ENCODE measurements around the gene MEMO1. TPM values are rescaled to one million over a fixed set of nuclear protein-coding genes. Genes with fewer than 3 reads are reported as not detected.

The MEMO1 gene
- total RNA-seq, 1 experiment from 2014 or later = 44.7 TPM

DNA sequence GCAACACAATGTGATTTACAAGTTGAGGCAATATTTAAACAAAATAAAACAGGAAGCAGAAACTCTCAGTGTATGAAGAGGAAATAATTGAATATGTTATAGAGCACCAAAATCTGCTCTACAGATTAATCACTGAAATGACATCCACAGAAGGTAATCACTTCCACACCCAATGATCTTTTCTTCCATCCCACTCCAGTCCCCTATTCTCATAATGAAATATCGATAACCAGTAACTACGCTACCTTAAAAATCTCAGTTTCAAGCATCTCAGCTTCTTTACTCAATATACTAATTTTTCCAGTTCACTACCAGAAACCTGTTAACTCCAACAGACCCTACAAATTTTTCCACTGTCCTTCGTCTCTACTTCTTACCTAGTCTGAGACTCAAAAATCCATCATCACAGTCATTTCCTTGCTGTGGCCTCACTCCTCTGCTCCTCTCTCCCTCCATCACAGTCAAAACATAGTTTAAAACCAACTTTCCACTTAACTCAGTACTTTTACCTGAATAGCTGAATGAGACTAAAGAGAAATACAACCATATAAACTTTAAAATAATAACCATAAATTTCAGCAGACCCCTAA is 67.1 kb downstream of the MEMO1 start:
- Histone ChIP-seq H4K20me1 (ENCODE audit: insufficient read depth) (0 out of 2 replicates have a peak, but pooled peaks cover 4% of the 10 kb centered on the region), H3K9me3 (ENCODE audit: control insufficient read depth in 1 of 2, insufficient read depth in 1 of 2, low read depth in 1 of 2, low read length in 2 of 2) (no peaks in the 10 kb centered on the region), H3K9ac (ENCODE audit: low read length) (no peak overlapping the region), H3K4me2 (ENCODE audit: low read length) (no peak overlapping the region), H3K27me3 (ENCODE audit: insufficient read depth, low read length) (no peaks in the 10 kb centered on the region), H3K4me3 (replicated peaks in 1 of 2; ENCODE audit: low read depth in 1 of 2, low read length in 2 of 2) (no peak overlapping the region), H3K36me3 (ENCODE audit: control insufficient read depth in 1 of 2, insufficient read depth in 2 of 2, low read length in 2 of 2) (peaks cover 2 to 4% of the 10 kb centered on the region in 2 experiments; a peak in 1 of 4 replicates), H2AFZ (ENCODE audit: low read depth, low read length, poor library complexity, severe bottlenecking) (no peak overlapping the region), H3K4me1 (ENCODE audit: control insufficient read depth in 1 of 2, insufficient read depth in 2 of 2, low read length in 2 of 2) (no peaks in the 10 kb centered on the region), H3K27ac (ENCODE audit: low read depth, low read length) (no peak overlapping the region), H3K79me2 (ENCODE audit: insufficient read depth, low read length) (peaks cover 77% of the 10 kb centered on the region), H3K9me2 (ENCODE audit: insufficient read depth) (no peaks in the 10 kb centered on the region)
- no peak for TF ChIP-seq JUND (IDR thresholded peaks at IDR 0.05)
- TF ChIP-seq CTCF (IDR thresholded peaks at IDR 0.05 in 2 of 3, conservative IDR thresholded peaks at IDR 0.05 in 1 of 3; ENCODE audit: borderline replicate concordance in 1 of 3, insufficient read depth in 1 of 3, low read depth in 2 of 3, low read length in 2 of 3) = no peak
- TF ChIP-seq, protein P1, sequence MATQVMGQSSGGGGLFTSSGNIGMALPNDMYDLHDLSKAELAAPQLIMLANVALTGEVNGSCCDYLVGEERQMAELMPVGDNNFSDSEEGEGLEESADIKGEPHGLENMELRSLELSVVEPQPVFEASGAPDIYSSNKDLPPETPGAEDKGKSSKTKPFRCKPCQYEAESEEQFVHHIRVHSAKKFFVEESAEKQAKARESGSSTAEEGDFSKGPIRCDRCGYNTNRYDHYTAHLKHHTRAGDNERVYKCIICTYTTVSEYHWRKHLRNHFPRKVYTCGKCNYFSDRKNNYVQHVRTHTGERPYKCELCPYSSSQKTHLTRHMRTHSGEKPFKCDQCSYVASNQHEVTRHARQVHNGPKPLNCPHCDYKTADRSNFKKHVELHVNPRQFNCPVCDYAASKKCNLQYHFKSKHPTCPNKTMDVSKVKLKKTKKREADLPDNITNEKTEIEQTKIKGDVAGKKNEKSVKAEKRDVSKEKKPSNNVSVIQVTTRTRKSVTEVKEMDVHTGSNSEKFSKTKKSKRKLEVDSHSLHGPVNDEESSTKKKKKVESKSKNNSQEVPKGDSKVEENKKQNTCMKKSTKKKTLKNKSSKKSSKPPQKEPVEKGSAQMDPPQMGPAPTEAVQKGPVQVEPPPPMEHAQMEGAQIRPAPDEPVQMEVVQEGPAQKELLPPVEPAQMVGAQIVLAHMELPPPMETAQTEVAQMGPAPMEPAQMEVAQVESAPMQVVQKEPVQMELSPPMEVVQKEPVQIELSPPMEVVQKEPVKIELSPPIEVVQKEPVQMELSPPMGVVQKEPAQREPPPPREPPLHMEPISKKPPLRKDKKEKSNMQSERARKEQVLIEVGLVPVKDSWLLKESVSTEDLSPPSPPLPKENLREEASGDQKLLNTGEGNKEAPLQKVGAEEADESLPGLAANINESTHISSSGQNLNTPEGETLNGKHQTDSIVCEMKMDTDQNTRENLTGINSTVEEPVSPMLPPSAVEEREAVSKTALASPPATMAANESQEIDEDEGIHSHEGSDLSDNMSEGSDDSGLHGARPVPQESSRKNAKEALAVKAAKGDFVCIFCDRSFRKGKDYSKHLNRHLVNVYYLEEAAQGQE (IDR thresholded peaks at IDR 0.05; ENCODE audit: low read depth) = no peak
- TF ChIP-seq, protein P2, sequence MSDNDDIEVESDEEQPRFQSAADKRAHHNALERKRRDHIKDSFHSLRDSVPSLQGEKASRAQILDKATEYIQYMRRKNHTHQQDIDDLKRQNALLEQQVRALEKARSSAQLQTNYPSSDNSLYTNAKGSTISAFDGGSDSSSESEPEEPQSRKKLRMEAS (IDR thresholded peaks at IDR 0.05) = no peak
- TF ChIP-seq, protein P3, sequence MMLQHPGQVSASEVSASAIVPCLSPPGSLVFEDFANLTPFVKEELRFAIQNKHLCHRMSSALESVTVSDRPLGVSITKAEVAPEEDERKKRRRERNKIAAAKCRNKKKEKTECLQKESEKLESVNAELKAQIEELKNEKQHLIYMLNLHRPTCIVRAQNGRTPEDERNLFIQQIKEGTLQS (IDR thresholded peaks at IDR 0.05) = no peak
- no peak for TF ChIP-seq SIN3A (IDR thresholded peaks at IDR 0.05; ENCODE audit: low read depth)
- no peak for TF ChIP-seq RAD21 (IDR thresholded peaks at IDR 0.05; ENCODE audit: low read depth)
- TF ChIP-seq ZNF274 (IDR thresholded peaks at IDR 0.05; ENCODE audit: low read depth, low read length) = no peak
- no peak for TF ChIP-seq CBX3 (IDR thresholded peaks at IDR 0.05; ENCODE audit: low read depth)
- no peak for TF ChIP-seq POLR2AphosphoS5 (IDR thresholded peaks at IDR 0.05; ENCODE audit: low read depth, low read length)
- TF ChIP-seq CEBPB (IDR thresholded peaks at IDR 0.05; ENCODE audit: low read depth) = no peak
- TF ChIP-seq TCF7L2 (IDR thresholded peaks at IDR 0.05; ENCODE audit: borderline replicate concordance, extremely low read depth, insufficient read depth, insufficient read length) = no peak
- TF ChIP-seq POLR2A (IDR thresholded peaks at IDR 0.05; ENCODE audit: borderline replicate concordance, extremely low read depth, insufficient read depth, insufficient read length) = no peak
- TF ChIP-seq SP1 (IDR thresholded peaks at IDR 0.05; ENCODE audit: low read depth) = no peak
- TF ChIP-seq ELF1 (IDR thresholded peaks at IDR 0.05; ENCODE audit: borderline replicate concordance, low read depth) = no peak
- TF ChIP-seq SRF (IDR thresholded peaks at IDR 0.05; ENCODE audit: low read depth) = no peak
- TF ChIP-seq EGR1 (IDR thresholded peaks at IDR 0.05; ENCODE audit: low read depth) = no peak
- TF ChIP-seq YY1 (IDR thresholded peaks at IDR 0.05; ENCODE audit: extremely low read depth, insufficient replicate concordance, low read depth, low read length) = no peak
- TF ChIP-seq ZBTB33 (IDR thresholded peaks at IDR 0.05; ENCODE audit: extremely low read depth, insufficient replicate concordance, low read length) = no peak
- intact Hi-C loops (cut with micrococcal nuclease) = no loop called here
- RAD21 ChIA-PET (ENCODE audit: low non-redundant PET in 1 of 2, low total read pairs in 2 of 2, uncharacterized antibody in 2 of 2, unreplicated experiment in 2 of 2) = no interaction called here
- POLR2A ChIA-PET = no interaction called here
- BruUV-seq (replicated peaks) = no TSS peak
- CTCF ChIA-PET = no interaction called here
- ATAC-seq = no peak
- DNase-seq (ENCODE audit: low read depth, low spot score) = no peak

Data from HCT116 (cell line).